GM12878 (cell line): ENCODE measurements around the gene RALBP1. TPM values are rescaled to one million over a fixed set of nuclear protein-coding genes. Genes with fewer than 3 reads are reported as not detected.
A peak's percentile ranks its signal among the peaks of the same experiment; 100 is the strongest.

Experiments
- CBFB ChIP-seq: IDR thresholded peaks from 2 replicates; pipeline ENCODE4 v1.6.1; 2016; ENCODE audit warnings: antibody characterized with exemption, low read depth
- CEBPB ChIP-seq, 2 experiments: fragments of 150-350 bp in 1 of 2; IDR thresholded peaks; 2 replicates each; pipeline ENCODE4 v1.6.1; 2012 to 2014; ENCODE audit warnings: low read depth in 2 of 2, low read length in 2 of 2, borderline replicate concordance in 1 of 2, inconsistent platforms in 1 of 2
- CTCF ChIP-seq, 3 experiments: IDR thresholded peaks in 2 of 3; conservative IDR thresholded peaks in 1 of 3; 2 replicates each; pipeline ENCODE4 v1.5.1; 2011; ENCODE audit warnings: low read depth in 3 of 3, low read length in 3 of 3, mild to moderate bottlenecking in 3 of 3, control low read depth in 2 of 3, moderate library complexity in 2 of 3, inconsistent platforms in 1 of 3, mixed read lengths in 1 of 3; ENCODE audit not compliant: control insufficient read depth in 2 of 3, insufficient read depth in 1 of 3; ENCODE audit errors: extremely low read depth in 1 of 3
- DPF2 ChIP-seq: fragments of 450-650 bp; IDR thresholded peaks from 2 replicates; pipeline ENCODE4 v1.6.1; 2017; ENCODE audit warnings: mild to moderate bottlenecking
- E2F4 ChIP-seq: IDR thresholded peaks from 2 replicates; pipeline ENCODE4 v1.6.1; 2012; ENCODE audit warnings: low read depth, low read length, improper control_type of control experiment
- GABPA ChIP-seq: IDR thresholded peaks from 2 replicates; pipeline ENCODE4 v1.6.1; 2014; ENCODE audit warnings: antibody characterized with exemption, low read depth, mild to moderate bottlenecking, inconsistent platforms
- HDAC2 ChIP-seq: fragments of 200-600 bp; sonication (generic); IDR thresholded peaks from 2 replicates; pipeline ENCODE4 v1.6.1; 2017
- IRF5 ChIP-seq: fragments of 450-650 bp; IDR thresholded peaks from 2 replicates; pipeline ENCODE4 v1.6.1; 2017; ENCODE audit warnings: borderline replicate concordance
- KDM1A ChIP-seq: fragments of 200-600 bp; sonication (generic); IDR thresholded peaks from 2 replicates; pipeline ENCODE4 v1.6.1; 2016; ENCODE audit warnings: borderline replicate concordance
- MTA2 ChIP-seq: fragments of 450-650 bp; IDR thresholded peaks from 2 replicates; pipeline ENCODE4 v1.6.1; 2016; ENCODE audit warnings: low read depth, mild to moderate bottlenecking, moderate library complexity
- NR2C1 ChIP-seq: fragments of 450-650 bp; IDR thresholded peaks from 2 replicates; pipeline ENCODE4 v1.6.1; 2017; ENCODE audit warnings: antibody characterized with exemption, mild to moderate bottlenecking, moderate library complexity
- NR2F1 ChIP-seq: fragments of 450-650 bp; conservative IDR thresholded peaks from 2 replicates; pipeline ENCODE4 v1.6.1; 2017; ENCODE audit warnings: mild to moderate bottlenecking
- PAX8 ChIP-seq: fragments of 450-650 bp; IDR thresholded peaks from 2 replicates; pipeline ENCODE4 v1.6.1; 2017; ENCODE audit warnings: mild to moderate bottlenecking, moderate library complexity
- RB1 ChIP-seq: fragments of 450-650 bp; formaldehyde crosslinking; IDR thresholded peaks from 2 replicates; pipeline ENCODE4 v1.6.1; 2017; ENCODE audit warnings: mild to moderate bottlenecking, borderline replicate concordance
- SMAD1 ChIP-seq: fragments of 450-650 bp; IDR thresholded peaks from 2 replicates; pipeline ENCODE4 v1.6.1; 2018; ENCODE audit warnings: mild to moderate bottlenecking, low read depth; ENCODE audit not compliant: partially characterized antibody
- SREBF2 ChIP-seq: IDR thresholded peaks from 2 replicates; pipeline ENCODE4 v1.6.1; 2012; ENCODE audit warnings: mild to moderate bottlenecking, low read length
- ZNF622 ChIP-seq: fragments of 450-650 bp; IDR thresholded peaks from 2 replicates; pipeline ENCODE4 v1.6.1; 2017; ENCODE audit warnings: mild to moderate bottlenecking, inconsistent platforms
- ZNF687 ChIP-seq: fragments of 450-650 bp; IDR thresholded peaks from 2 replicates; pipeline ENCODE4 v1.6.1; 2017; ENCODE audit warnings: mild to moderate bottlenecking, moderate library complexity
- polyA plus RNA-seq, 11 experiments: library from polyadenylated mRNA; depleted of rRNA in 4 of 11; unstranded in 6 of 11; stranded (reverse) in 5 of 11; fragments of >200 nt; fragmentation: Nextera tagmentation in 4 of 11; fragmentation: Illumina TruSeq in 1 of 11; extraction: Ambion mirVana in 4 of 11; extraction: Trizol in 1 of 11; gene quantifications; 1 replicate in 1 of 11; 2 replicates in 10 of 11; pipeline versions ENCODE4 v1.2.1 to v1.2.3, GENCODE V29; 2011 to 2016; ENCODE audit warnings: inconsistent platforms in 2 of 11, missing spikeins in 2 of 11, low read depth in 1 of 11
- total RNA-seq, 4 experiments: library from RNA; depleted of rRNA in 3 of 4; stranded (reverse); fragments of >200 nt in 3 of 4; fragmentation: Illumina TruSeq in 1 of 4; extraction: Trizol in 1 of 4; gene quantifications; 2 replicates each; pipeline versions ENCODE4 v1.2.1 to v1.2.3, GENCODE V29; 2013 to 2021

RALBP1 gene
- total and polyA plus RNA-seq, 10 of the 15 experiments (the other 5 are each of a cell fraction or from before 2014, with no cell fraction given), result 11.2 to 46.9 (median 41.8) TPM

- TF ChIP-seq E2F4 (no peak), HDAC2 (no peak), SREBF2 (no peak), MTA2 (no peak), SMAD1 (no peak), NR2C1 (no peak), IRF5 (no peak), GABPA (no peak), PAX8 (no peak), DPF2 (0 out of 2 replicates have a peak, but pooled peaks have one; percentile 79), CTCF (IDR thresholded peaks at IDR 0.05 in 2 of 3, conservative IDR thresholded peaks at IDR 0.05 in 1 of 3; ENCODE audit: control insufficient read depth in 2 of 3, extremely low read depth in 1 of 3, insufficient read depth in 1 of 3, low read depth in 3 of 3, low read length in 3 of 3) (no peak), CBFB (no peak), CEBPB (IDR thresholded peaks at IDR 0.05; ENCODE audit: borderline replicate concordance in 1 of 2, low read depth in 2 of 2, low read length in 2 of 2) (no peak), KDM1A (no peak), ZNF687 (peak; percentile 77), ZNF622 (no peak), RB1 (no peak), NR2F1 (peak; percentile 78)
These were observed 604 bp downstream of the RALBP1 start (continued) for GRCh38 chr18:9475643-9476591.
